ENCODE results near the gene MLPH.

MLPH gene

GRCh38 chr2:237536083-237536415, 49.0 kb downstream of the MLPH start:
- no peaks in the 10 kb centered on the region for H3K9me3 ChIP-seq (ENCODE audit: control insufficient read depth, insufficient read depth, low read length)
- H3K9ac ChIP-seq (ENCODE audit: low read depth, low read length) = no peak overlapping the region
- H3K4me1 ChIP-seq (ENCODE audit: insufficient read depth, low read length) = peaks cover 8% of the 10 kb centered on the region
- no peaks in the 10 kb centered on the region for H3K36me3 ChIP-seq (ENCODE audit: insufficient read depth, low read length)

DNA sequence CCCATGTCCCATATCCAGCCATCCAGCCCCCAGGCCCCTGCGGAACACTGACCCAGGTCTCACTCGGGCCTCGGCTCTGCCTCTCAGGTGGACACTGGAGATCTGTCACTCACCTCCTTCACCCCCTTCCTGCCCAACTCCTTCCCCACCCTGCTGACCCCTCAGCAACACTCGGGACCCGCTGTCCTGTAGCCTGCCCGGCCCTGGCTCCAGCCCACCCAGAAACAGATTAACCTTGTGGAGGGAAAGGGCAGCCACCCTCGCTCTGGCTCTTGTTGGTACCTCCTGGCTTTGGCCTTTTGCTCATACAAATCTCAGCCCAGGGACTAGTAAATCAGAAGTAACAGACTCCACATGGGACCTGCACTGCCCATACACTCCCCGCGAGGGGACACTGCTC, 49.6 kb downstream of the MLPH start:
- no peaks in the 10 kb centered on the region for H3K36me3 ChIP-seq (ENCODE audit: insufficient read depth, low read length)
- no peak overlapping the region for H3K9ac ChIP-seq (ENCODE audit: low read depth, low read length)
- peaks cover 8% of the 10 kb centered on the region for H3K4me1 ChIP-seq (ENCODE audit: insufficient read depth, low read length)
- H3K9me3 ChIP-seq (ENCODE audit: control insufficient read depth, insufficient read depth, low read length) = no peaks in the 10 kb centered on the region

DNA sequence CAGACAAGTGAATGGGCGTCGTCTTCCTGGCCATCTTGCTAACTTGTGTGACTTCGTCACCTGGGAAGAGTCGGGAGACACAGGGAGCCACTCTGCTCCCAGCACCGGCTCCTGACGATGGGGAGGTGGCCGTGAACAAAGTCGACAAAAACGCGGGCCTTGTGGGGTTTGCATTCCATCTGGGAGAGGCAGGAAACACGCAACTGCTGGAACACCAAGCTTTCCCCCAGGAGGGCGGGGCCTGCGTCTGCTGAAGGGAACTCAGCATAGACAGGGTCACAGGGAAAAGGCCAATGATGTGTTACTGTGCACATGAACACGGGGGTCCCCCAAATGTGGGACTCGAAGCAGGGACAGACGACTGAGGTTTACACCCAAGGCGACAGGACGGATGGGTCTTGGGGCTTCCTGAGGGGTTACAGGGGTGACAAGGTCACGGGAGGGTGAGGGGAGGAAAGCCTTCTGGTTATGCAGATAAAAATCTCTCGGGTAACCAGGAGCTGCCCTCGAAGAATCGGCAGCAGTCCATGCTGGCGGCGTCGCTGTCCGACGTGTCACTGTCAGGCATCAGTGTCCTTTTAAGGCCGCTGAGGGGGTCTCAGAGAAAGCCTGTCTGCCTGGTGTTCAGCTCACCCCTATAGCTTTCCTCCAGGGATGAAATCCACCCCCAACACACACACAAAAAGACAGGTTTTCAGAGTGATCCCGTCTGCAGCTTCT, 51.1 kb downstream of the MLPH start:
- Histone ChIP-seq H3K9ac (ENCODE audit: low read depth, low read length) (no peak overlapping the region), H3K4me1 (ENCODE audit: insufficient read depth, low read length) (no peaks in the 10 kb centered on the region)

DNA sequence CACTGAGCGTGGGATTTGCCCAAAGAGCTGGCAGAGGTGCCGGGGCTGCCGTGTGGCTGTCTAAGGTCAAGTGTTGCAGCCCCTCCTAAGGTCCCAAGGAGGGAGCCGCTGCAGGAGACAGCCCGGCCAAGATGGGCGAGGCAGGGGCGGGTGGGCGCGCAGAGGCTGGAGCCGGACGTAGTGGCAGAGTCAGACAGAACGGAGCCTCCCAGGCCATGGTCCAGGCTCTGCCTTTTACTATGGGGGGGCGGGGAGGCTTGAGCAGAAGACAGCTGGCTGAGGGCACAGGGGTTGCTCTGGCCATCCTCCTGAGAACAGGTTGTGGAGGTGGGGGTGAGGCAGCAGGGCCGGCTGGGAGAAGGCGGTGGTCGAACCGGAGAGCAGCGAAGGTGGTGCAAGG, 51.9 kb downstream of the MLPH start:
- no peaks in the 10 kb centered on the region for H3K36me3 ChIP-seq (ENCODE audit: insufficient read depth, low read length)
- H3K9me3 ChIP-seq (ENCODE audit: control insufficient read depth, insufficient read depth, low read length) = no peaks in the 10 kb centered on the region; the same call in 1 of the 2 replicates
- no peak overlapping the region for H3K9ac ChIP-seq (ENCODE audit: low read depth, low read length)
- no peaks in the 10 kb centered on the region for H3K4me1 ChIP-seq (ENCODE audit: insufficient read depth, low read length)

More for the DNA sequence above, 51.1 kb downstream of the MLPH start:
- H3K9me3 ChIP-seq (ENCODE audit: control insufficient read depth, insufficient read depth, low read length) = no peaks in the 10 kb centered on the region; the same call in 1 of the 2 replicates
- H3K36me3 ChIP-seq (ENCODE audit: insufficient read depth, low read length) = no peaks in the 10 kb centered on the region

GRCh38 chr2:237539681-237540080, 52.6 kb downstream of the MLPH start:
- Histone ChIP-seq H3K4me1 (ENCODE audit: insufficient read depth, low read length) (no peaks in the 10 kb centered on the region), H3K9ac (ENCODE audit: low read depth, low read length) (no peak overlapping the region), H3K36me3 (ENCODE audit: insufficient read depth, low read length) (no peaks in the 10 kb centered on the region), H3K9me3 (ENCODE audit: control insufficient read depth, insufficient read depth, low read length) (no peaks in the 10 kb centered on the region; the same call in 1 of the 2 replicates)

DNA sequence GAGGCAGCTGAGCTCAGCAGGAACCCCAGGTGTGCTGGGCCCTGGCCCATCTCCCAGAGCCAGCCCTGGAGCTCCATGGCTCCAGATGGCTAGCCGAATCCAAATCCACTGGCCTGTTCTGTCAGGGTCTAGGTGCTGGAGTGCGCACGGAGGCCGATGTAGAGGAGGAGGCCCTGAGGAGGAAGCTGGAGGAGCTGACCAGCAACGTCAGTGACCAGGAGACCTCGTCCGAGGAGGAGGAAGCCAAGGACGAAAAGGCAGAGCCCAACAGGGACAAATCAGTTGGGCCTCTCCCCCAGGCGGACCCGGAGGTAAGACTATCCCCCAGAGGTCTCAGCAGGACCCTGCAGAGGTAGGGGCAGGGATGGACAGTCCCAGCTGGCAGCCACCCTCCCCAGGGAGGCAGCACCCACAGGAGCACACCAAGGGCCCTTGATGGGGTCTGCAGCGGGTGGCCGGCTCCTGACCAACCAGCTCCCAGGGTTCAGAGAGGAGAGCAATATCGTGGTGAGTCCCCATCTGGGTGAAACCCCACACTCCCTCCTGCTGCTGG, 53.2 kb downstream of the MLPH start:
- Histone ChIP-seq H3K36me3 (ENCODE audit: insufficient read depth, low read length) (no peaks in the 10 kb centered on the region), H3K4me1 (ENCODE audit: insufficient read depth, low read length) (no peaks in the 10 kb centered on the region), H3K9ac (ENCODE audit: low read depth, low read length) (no peak overlapping the region), H3K9me3 (ENCODE audit: control insufficient read depth, insufficient read depth, low read length) (no peaks in the 10 kb centered on the region; the same call in 1 of the 2 replicates)

DNA sequence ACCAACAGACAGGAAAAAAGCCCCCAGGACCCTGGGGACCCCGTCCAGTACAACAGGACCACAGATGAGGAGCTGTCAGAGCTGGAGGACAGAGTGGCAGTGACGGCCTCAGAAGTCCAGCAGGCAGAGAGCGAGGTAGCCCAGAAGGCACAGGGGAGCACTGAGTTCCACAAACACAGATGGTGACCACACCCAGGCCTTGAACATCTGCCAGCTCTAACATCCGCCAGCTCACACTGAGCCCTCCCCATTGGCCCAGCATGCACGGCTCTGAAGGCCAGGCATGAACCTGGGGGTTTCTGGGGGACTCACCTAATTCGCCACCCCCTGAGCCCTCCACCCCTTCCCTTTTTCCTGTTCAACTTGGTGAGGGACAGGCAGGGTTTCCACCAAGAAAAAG, 53.8 kb downstream of the MLPH start:
- Histone ChIP-seq H3K9me3 (ENCODE audit: control insufficient read depth, insufficient read depth, low read length) (no peaks in the 10 kb centered on the region; the same call in 1 of the 2 replicates), H3K4me1 (ENCODE audit: insufficient read depth, low read length) (no peaks in the 10 kb centered on the region), H3K9ac (ENCODE audit: low read depth, low read length) (no peak overlapping the region), H3K36me3 (ENCODE audit: insufficient read depth, low read length) (no peaks in the 10 kb centered on the region)

- H3K4me1 ChIP-seq (ENCODE audit: insufficient read depth, low read length) = no peaks in the 10 kb centered on the region
- H3K9ac ChIP-seq (ENCODE audit: low read depth, low read length) = no peak overlapping the region
- H3K9me3 ChIP-seq (ENCODE audit: control insufficient read depth, insufficient read depth, low read length) = no peaks in the 10 kb centered on the region; the same call in 1 of the 2 replicates
- no peaks in the 10 kb centered on the region for H3K36me3 ChIP-seq (ENCODE audit: insufficient read depth, low read length)
Measured at GRCh38 chr2:237541243-237541642, 54.2 kb downstream of the MLPH start.

DNA sequence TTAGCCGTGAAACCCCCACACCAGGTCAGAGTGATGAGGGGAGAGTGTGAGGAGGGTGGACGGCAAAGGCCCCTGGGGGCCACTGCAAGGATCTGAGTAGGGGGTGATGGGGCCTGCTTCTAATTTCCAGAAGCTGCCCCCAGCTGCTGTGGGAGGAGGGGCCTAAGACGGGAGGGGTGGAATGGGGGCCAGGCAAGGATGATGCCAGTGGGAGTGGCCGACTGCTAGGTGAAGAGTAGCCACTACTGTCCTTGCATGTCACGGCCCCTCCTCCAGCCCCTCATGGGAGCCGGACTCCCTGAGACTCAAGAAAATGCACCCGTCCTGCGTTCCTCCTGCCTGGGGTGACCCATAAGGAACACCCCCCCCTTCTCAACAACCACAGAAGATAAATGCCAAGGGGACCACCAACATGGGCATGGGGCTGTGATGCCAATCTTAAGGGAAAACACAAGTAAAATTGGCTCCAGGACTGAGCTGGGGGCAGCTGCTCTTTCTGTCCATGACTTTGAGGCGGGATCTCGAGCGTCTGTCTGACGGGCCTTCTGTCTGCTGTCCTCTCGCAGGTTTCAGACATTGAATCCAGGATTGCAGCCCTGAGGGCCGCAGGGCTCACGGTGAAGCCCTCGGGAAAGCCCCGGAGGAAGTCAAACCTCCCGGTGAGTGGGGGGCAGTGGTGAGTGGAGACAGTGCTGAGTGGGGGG, 55.1 kb downstream of the MLPH start:
- Histone ChIP-seq H3K4me1 (ENCODE audit: insufficient read depth, low read length) (no peaks in the 10 kb centered on the region), H3K36me3 (ENCODE audit: insufficient read depth, low read length) (no peaks in the 10 kb centered on the region), H3K9me3 (ENCODE audit: control insufficient read depth, insufficient read depth, low read length) (no peaks in the 10 kb centered on the region; the same call in 1 of the 2 replicates), H3K9ac (ENCODE audit: low read depth, low read length) (no peak overlapping the region)

DNA sequence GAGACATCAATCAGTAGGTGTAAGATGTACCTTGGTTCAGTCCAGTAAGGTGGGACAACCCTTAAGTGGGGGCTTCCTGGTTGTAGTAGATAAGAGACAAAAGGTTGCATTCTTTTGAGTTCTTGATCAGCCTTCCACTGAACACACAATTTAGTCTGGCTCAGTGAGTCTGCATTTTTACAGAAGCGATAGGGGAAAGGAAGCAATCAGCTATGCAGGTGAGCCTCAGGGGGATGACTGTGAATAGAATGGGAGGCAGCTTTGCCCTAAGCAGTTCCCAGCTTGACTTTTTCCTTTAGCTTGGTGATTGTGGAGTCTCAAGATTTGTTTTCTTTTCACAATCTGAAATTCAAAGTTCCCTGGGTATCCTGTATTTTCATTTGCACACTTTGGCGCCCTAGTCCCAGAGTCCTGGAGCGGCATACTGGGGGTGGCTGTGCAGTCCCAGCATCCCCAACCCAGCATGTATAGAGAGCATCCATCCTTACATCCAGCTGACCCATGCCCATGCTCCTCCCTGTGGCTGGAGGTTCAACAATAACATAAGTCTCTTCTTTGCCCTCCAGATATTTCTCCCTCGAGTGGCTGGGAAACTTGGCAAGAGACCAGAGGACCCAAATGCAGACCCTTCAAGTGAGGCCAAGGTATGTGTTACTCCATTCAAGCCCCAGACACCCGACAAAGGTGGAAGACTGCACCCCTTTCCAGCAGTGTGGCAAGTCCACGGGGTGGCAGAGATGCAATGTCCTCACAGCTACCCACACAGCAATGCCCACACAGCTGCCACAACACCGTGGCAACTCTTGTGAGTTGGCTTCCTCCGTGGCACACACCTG, 59.2 kb downstream of the MLPH start:
- no peak overlapping the region for H3K9ac ChIP-seq (ENCODE audit: low read depth, low read length)
- no peaks in the 10 kb centered on the region; the same call in 1 of the 2 replicates for H3K9me3 ChIP-seq (ENCODE audit: control insufficient read depth, insufficient read depth, low read length)
- no peaks in the 10 kb centered on the region for H3K4me1 ChIP-seq (ENCODE audit: insufficient read depth, low read length)
- no peaks in the 10 kb centered on the region for H3K36me3 ChIP-seq (ENCODE audit: insufficient read depth, low read length)

DNA sequence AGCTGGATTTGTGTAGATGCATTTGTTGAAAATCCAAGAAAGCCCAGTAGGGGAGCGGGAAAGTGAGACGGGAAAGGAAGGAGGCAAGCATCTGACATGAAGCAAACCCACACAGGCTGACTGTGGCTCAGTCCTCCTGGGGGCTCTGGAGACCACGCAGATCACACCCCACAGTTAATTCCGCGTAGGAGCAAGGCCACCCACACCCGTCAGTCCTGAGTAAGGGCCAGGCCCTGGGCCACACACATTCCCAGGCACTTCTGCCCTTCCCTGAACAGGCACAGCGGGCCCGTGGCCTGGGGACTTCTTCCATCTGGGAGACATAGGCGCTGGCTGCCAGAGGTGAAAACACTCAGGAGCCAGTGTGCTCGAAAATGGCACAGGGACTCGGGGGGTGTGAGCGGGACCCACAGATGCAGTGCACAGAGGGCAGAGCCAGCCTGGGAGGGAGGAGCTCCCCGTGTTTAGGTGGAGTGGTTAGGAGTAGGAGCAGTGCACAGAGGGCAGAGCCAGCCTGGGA, 59.9 kb downstream of the MLPH start:
- Histone ChIP-seq H3K36me3 (ENCODE audit: insufficient read depth, low read length) (no peaks in the 10 kb centered on the region), H3K9ac (ENCODE audit: low read depth, low read length) (no peak overlapping the region), H3K9me3 (ENCODE audit: control insufficient read depth, insufficient read depth, low read length) (no peaks in the 10 kb centered on the region; the same call in 1 of the 2 replicates), H3K4me1 (ENCODE audit: insufficient read depth, low read length) (no peaks in the 10 kb centered on the region)

- no peaks in the 10 kb centered on the region for H3K9me3 ChIP-seq (ENCODE audit: control insufficient read depth, insufficient read depth, low read length)
- no peak overlapping the region for H3K9ac ChIP-seq (ENCODE audit: low read depth, low read length)
- H3K36me3 ChIP-seq (ENCODE audit: insufficient read depth, low read length) = no peaks in the 10 kb centered on the region
- no peaks in the 10 kb centered on the region for H3K4me1 ChIP-seq (ENCODE audit: insufficient read depth, low read length)
Measured at GRCh38 chr2:237547841-237548416, 60.9 kb downstream of the MLPH start.

- Histone ChIP-seq H3K4me1 (ENCODE audit: insufficient read depth, low read length) (no peaks in the 10 kb centered on the region), H3K36me3 (ENCODE audit: insufficient read depth, low read length) (no peaks in the 10 kb centered on the region), H3K9ac (ENCODE audit: low read depth, low read length) (no peak overlapping the region), H3K9me3 (ENCODE audit: control insufficient read depth, insufficient read depth, low read length) (no peaks in the 10 kb centered on the region)
Measured at GRCh38 chr2:237549216-237549615, 62.2 kb downstream of the MLPH start.

Measured in ES-I3 (cell line).